ENCODE results near the gene SCAND1. TPM values are rescaled to one million over a fixed set of nuclear protein-coding genes. Genes with fewer than 3 reads are reported as not detected.

SCAND1 gene
- total RNA-seq, 1 donor, result 63.9 TPM

DNA sequence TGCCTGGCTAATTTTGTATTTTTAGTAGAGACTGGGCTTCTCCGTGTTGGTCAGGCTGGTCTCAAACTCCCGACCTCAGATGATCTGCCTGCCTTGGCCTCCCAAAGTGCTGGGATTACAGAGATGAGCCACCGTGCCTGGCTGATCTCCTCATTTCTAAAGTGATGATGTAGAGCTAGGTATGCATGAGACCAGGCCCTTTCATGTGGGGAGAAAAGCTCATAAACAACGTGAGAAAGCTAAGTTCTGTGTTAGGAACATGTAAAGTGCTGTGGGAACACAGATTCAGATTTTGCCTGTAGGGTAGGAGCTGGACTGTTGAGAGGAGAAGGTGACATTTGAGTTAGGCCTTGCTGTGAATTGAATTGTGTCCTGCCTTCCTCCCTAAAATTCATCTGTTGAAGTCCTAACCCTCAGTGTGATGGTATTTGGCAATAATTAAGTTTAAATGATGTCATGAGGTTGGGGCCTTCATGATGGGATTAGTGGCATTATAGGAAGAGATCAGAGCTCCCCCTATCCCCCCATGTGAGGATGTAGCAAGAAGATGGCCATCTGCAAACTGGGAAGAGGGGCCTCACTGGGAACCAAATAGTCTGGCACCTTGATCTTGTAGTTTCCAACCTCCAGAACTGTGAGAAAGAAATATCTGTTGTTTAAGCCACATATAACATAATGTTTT lies 49.2 kb downstream of the SCAND1 start:
- Histone ChIP-seq H3K4me1 (ENCODE audit: insufficient read depth, low read length) (no peaks in the 10 kb centered on the region), H3K9me3 (ENCODE audit: low read depth, low read length) (no peaks in the 10 kb centered on the region), H3K4me3 (ENCODE audit: low read length) (no peak overlapping the region), H3K27me3 (ENCODE audit: insufficient read depth, low read length) (no peaks in the 10 kb centered on the region)

DNA sequence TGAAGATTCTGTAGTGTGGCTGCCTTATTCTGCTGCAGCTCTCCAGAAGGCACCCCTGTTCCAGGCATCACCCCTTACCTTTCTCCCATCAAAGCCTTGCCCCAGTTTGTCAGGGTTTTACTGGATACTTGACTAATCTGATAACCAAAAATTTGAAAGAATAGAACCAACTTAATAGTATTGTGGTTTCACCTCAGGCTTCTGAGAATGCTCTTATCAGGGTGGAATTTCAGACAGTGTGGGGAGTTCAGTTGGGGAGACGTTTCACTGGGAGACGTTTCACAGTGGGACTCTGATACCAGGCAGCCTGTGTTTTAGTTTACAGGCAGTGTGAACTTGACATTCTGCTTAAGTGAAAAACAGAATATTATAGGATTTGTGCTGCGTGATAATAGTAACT lies 50.5 kb downstream of the SCAND1 start:
- no peaks in the 10 kb centered on the region for H3K27me3 ChIP-seq (ENCODE audit: insufficient read depth, low read length)
- H3K4me3 ChIP-seq (ENCODE audit: low read length), result no peak overlapping the region
- H3K4me1 ChIP-seq (ENCODE audit: insufficient read depth, low read length), result no peaks in the 10 kb centered on the region
- H3K9me3 ChIP-seq (ENCODE audit: low read depth, low read length), result no peaks in the 10 kb centered on the region

Other genes starting within 250 kb of the SCAND1 start
- gene RBM39, start 212.2 kb downstream of the SCAND1 start, total RNA-seq, result 1,157 TPM
- 103 TPM for gene PHF20, start 182.5 kb downstream of the SCAND1 start, total RNA-seq
- 11.3 TPM for gene CNBD2, start 14.1 kb upstream of the SCAND1 start, total RNA-seq
- 0.21 TPM for gene EPB41L1, start 200.2 kb upstream of the SCAND1 start, total RNA-seq

All from mononuclear cell (primary cell).